Left forelimb (tissue), 1 donor: ENCODE data around the gene PAWR.

Source experiments
- DNase-seq: peaks from one replicate; pipeline ENCODE4 v3.0.0-alpha.2; 2018; ENCODE audit warnings: low spot score

The PAWR gene, protein sequence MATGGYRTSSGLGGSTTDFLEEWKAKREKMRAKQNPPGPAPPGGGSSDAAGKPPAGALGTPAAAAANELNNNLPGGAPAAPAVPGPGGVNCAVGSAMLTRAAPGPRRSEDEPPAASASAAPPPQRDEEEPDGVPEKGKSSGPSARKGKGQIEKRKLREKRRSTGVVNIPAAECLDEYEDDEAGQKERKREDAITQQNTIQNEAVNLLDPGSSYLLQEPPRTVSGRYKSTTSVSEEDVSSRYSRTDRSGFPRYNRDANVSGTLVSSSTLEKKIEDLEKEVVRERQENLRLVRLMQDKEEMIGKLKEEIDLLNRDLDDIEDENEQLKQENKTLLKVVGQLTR

DNA sequence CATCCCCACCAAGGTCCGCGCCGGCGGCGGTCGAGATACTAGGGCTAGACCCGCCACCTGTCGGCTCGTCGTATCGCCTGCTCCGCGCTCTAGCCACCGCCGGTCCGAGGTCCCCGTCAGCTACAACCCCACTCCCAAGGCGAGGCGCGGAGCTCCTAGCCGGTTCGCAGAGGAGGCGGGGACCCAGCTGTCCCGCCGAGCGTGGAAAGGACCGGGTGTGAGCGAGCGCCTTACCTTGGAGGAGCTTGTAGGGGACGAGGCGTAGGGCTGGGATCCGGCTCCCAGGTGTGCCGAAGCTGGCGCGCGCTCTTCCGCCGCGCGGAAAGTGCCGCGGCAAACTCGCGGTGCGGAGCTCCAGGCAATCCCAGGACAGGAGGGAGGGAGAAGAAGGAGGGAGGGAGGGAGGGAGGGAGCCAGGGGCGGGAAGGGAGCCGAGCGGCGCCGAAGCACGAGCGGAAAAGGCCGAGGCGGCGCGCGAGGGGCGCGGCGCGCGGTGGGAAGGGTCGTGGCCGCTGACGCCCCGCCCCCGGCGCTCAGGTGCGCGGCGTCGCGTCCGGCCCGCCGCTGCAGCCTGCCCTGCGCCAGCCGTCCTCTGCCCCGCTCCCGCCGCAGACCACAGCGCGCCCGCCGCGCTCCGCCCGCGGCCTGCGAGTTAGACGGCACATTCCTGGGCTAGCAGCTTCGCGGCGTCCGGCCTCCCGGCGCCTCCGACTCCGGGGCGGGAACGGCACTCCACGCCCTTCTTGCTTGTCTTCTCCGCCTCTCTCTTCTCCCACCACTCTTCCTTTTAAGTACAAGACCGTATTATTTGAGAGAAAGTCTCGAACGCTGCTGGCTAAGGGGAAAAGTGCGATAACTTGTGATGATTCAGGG, at the start of gene PAWR:
PAWR (minus strand) TSS at position 327 of the 873 bp plus-strand sequence. CDS start 720 bp downstream, outside the sequence.
- DNase-seq: peak; percentile 79

DNA sequence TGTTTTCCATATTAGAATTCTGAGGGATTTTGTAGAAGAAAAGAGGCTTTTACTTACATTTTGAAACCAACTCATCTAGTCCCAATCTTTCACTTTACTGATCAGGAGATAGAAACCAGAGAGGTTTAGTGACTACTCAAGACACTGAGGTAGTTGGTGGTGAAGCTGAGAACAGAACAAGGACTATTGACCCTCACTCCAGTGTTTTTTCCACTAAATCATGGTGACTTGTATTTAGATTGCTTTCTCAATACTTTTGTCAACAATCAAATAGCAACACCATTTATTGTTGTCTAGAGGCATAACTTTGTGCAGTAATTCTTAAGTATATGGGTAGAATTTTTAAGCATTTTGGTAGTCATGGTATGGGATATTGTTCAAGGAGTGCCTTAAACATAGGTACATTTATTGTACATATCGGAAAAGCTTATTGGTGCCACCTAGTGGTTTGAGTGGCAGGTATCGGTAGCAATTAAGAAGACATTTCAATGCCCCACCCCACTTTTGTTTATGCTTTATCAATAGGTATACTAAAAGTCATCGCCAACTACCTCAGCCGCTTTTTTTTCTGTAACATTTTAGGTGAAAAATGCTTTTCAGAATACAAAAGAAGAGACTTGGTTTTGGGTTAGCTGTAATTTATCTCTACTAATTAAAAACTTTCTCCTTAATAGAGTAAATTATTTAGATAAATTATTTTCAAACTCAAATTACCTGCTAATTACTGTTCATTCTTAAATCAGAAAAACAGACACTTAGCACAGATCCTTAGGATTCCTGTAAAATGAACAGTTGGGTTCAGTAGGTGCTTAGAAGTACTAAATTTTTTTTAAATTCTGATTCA, 47.3 kb upstream of the PAWR start:
- no peak for DNase-seq

DNA sequence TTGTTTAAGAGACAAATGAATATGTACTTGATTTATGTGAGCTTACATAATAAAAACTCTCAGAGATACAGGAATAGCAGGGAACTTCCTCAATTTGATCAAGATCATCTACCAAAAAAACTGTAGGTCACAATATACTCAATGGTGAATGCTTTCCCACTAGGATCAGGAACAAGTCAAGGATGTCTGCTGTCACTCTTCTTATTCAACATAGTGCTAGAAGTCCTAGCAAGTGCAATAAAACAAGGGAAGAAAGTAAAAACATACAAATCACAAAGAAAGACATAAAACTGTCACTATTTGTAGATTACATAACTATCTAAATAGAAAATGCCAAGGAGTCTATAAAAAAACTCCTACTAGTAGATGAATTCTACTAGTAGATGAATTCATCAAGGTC, 41.9 kb upstream of the PAWR start:
- no peak for DNase-seq

DNA sequence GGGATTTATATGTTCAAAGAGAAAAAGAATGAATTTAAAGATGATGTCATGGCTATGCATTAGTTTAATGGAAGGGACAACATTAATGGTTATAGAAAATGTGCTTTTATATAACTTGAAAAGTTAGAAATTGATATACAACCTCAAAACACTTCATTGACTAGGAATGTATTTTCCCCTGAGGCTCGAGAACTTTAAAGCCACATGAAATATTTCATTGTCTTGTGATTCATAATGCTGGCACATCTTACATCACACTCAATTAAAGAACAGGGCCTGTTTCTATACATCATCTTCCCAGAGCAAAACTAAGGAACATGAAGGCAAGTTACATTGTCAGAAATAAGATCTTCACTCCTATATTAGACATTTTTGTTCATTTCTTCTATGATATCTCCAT, 35.2 kb upstream of the PAWR start:
- DNase-seq: no peak

DNA sequence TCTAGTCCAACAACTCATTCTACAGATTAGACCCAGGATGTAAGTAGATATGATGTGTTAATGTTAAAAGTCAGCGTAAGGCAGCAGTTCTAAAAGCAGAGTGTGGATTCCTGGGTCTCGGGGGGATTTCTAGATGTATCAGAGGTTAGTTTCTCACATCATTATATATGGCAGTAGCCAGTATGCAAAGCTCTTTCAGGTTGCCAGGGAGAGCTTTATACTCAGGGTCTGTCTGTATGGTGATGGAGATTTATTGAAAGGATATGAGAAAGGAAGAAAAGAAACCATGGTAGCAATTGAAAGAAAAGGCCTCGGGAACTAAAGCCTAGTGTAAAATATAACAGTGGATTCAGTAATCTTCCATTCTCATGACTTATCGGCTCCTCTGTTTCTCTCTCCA, 26.2 kb upstream of the PAWR start:
- DNase-seq: no peak

DNA sequence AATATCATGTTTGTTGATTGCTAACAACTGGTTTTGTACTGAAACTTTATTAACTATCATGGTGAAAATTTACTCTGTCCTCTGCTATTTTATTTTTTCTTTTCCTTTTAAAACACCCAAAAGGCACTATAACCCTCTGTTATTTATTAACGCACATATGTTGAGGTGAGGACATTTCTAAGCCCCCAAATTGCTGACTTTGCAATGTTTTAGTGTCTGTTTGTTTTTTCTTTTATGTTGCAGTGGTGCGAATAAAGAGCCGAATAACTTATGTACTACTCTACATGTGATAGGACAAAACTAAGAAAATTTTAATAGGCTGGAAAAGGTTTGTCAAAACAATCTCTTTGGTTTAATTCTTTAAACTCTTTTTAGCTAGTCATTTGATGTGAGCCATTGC, 24.5 kb upstream of the PAWR start:
- DNase-seq: no peak

DNA sequence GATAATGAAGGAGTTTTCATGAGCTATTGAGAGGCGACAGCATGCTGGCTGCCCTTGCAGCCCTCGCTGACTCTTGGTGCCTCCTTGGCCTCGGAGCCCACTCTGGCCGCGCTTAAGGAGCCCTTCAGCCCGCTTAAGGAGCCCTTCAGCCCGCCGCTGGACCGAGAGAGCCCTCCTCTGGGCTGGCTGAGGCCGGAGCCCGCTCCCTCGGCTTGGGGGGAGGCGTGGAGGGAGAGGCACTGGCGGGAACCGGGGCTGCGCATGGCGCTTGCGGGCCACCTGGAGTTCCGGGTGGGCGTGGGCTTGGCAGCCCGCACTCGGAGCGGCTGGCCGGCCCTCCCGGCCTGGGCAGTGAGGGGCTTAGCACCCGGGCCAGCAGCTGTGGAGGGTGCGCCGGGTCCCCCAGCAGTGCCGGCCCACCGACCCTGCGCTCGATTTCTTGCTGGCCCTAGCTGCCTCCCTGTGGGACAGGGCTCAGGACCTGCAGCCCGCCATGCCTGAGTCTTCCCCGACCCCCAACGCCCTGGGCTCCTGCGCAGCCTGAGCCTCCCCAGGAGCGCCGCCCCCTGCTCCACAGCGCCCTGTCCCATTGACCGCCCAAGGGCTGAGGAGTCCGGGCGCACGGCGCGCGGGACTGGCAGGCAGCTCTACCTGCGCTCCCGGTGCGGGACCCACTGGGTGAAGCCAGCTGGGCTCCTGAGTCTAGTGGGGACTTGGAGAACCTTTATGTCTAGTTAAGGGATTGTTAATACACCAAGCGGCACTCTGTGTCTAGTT, 20.1 kb upstream of the PAWR start:
- DNase-seq: no peak

DNA sequence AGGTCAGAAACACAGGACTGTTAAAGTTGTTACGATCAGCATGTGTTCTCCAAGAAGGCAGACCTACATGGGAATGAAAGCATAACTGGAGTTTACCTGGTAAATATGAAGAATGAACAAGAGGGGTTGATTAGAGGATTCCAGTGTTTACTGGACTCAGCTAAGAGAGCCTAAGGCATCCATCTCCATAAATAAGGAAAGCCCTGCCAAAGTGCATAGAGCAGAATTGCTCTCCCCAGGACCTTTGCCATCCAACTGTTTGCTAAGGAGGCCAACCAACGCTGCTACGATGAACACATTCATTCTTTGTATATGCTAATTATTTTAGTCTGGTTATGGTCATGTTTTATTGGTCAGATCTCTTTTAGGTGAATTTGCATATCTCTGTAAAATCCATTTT, 17.1 kb upstream of the PAWR start:
- DNase-seq: no peak

DNA sequence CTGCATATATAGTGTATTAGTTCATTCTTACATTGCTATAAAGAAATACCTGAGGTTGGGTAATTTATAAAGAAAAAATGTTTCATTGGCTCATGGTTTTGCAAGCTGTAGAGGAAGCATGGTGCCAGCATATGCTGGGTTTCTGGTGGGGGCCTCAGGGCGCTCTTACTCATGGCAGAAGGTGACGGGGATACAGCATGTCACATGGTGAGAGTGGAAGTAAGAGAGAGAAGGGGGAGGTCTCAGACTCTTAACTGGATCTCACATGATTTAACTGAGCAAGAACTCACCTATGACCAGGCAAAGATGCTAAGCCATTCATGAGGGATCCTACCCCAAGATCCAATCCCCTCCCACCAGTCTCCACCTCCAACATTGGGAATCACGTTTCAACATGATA, 15.9 kb upstream of the PAWR start:
- DNase-seq: no peak

DNA sequence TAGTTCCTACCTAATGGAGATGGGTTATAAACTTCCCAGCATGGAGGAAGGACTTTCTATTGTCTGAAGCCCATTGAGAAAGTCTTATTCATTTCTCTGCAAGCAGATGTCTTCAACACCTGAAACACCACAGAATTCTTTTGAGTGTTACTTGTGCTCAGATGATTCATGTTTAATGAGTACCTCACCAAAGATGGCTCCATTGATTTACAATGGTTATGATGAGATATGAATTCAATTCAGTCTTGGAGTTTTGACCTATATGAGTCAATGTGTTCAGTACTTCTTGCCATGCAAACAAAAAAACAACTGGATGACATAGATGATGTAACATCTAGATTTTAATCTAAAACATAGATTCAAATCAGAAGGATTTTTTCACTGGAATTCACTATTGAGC, 15.4 kb upstream of the PAWR start:
- DNase-seq: no peak

DNA sequence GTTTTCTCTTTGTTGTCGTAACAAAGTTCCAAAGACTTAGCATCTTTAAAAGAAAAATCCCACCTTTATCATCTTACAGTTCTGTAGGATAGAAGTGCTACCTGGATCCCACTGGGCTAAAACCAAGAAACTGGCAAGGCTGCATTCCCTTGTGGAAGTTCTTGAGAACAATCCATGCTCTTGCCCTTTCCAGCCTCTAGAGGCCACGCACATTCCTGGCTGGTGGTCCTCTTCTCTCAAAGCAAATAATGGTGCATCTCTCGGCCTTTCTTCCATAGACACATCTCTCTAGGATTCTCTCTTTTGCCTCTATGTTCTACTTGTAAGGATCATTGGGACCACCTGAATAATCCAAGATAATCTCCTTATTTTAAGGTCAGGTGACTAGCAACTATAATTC, 8.2 kb upstream of the PAWR start:
- DNase-seq: no peak

DNA sequence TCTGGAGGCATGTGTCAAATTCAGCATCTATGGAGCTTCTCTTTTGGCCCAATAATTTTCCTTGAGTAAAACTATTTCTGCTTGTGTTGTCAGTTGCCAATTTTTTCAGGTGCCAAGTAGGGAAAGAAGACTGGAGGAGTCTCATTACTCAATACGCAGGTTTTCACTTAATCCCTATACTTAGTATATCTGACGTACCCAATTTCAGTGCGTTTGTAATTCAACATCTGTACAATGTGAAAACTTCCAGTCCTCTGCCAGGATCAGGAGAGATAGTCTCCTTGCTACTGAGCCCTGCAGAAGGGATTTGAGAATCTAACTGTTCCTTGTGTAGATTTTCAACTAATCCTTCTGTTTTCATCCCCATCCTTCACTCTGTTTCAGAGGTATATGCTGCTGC, 5.7 kb upstream of the PAWR start:
- no peak for DNase-seq

DNA sequence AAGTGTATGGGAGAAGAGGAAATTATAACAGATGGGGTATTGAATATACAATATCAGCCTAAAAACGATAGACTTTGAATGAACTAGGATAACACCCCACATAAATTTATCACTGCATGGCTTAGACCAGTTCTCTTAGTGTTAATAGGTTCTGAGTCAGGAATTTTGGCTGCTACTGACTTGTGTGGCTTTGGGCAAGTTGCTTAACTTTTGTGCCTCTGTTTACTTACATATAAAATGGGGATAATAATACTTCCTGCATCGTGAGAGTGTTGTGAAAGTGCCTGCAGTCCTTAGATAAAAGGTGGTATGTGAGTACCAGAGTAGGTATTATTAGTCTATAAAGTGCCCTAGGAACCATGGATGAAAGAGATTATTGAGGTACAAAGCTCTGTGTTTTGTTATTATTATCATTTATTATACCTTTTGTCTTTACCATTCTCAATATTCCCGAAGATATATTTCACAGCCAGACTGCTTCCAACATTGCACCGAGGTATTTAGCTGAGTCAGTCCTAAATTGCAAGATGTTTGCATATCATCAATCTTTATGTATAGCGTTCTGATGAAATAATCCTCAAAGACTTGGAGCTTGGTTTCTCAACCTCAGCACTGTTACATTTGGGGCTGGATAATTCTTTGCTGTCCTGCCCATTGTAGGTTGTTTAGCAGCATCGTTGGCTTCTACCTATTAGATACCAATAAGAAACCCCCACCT, 2.3 kb upstream of the PAWR start:
- no peak for DNase-seq

DNA sequence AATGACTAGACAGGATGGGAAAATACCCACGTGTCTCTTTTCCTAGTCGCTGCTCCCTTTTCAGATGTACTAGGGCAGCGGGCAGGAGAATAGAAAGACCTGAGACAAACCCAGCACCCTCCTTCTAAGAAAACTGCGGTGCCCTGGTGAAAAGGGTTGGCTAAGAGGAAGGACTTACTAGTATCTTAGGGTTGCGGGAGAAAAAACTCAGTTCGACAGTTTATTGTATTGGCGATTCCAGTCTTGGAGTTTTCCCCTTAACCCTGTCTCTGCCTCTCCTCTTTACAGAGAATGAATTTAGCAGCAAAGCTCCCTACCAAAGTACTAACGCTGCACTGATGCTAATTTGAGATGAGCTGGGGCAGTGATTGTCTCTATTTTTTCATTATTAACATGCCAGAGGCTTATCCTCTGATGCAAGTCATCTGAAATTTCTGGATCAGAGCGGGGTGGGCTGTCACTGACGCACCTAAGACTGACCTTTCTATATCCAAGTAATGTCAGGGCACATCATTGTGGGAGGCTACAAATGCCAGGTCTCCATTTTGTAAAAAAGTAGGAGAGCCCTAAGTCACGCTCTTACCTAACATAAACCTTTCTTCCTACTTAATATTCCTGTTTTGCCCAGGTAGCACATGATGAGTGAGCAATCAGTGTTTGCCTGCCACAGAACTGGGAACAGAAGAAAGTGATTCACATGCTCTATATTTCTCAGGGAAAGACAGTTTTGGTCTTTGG, 916 bp upstream of the PAWR start:
- no peak for DNase-seq

DNA sequence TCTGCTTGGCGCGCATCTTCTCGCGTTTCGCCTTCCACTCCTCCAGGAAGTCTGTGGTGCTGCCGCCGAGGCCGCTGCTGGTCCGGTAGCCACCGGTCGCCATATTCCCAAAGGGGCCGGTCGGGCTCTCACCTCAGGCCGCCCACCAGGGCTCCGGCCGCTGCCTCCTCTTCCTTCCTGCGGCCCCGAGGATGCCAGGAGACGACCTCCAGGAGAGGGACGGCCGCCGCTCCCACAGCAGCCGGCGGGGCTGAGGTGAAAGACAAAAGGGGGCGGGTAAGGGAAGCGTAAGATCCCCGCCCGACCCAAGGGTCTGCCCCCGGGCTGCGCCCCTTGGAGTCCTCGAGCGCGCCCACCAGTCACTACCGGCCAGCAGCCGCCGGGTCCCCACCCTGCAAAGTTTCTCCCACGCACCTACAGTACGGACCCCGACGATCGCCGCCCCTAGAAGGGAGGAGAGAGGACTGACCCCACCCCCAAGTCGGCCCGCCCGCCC, 574 bp downstream of the PAWR start:
- DNase-seq: peak; percentile 66

DNA sequence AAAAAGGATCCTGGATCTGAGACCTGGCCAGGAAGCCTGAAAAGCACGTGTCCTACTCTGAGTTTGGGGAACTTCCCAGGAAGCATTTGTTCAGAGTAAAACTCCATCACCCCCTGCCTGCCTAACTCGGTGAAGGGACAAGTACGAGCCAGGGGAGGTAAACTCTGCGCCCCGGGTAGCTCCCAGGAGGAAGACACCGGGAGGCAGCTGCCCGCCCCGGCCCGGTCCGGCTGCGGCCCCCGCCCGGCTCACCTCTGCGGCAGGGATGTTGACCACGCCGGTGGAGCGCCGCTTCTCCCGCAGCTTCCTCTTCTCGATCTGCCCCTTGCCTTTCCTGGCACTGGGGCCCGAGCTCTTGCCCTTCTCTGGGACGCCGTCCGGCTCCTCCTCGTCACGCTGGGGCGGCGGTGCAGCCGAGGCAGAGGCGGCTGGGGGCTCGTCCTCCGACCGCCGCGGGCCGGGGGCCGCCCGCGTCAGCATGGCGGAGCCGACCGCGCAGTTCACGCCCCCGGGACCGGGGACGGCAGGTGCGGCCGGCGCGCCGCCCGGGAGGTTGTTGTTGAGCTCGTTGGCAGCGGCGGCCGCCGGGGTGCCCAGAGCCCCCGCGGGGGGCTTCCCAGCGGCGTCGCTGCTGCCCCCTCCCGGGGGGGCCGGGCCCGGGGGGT, 1.2 kb downstream of the PAWR start:
- DNase-seq: no peak

DNA sequence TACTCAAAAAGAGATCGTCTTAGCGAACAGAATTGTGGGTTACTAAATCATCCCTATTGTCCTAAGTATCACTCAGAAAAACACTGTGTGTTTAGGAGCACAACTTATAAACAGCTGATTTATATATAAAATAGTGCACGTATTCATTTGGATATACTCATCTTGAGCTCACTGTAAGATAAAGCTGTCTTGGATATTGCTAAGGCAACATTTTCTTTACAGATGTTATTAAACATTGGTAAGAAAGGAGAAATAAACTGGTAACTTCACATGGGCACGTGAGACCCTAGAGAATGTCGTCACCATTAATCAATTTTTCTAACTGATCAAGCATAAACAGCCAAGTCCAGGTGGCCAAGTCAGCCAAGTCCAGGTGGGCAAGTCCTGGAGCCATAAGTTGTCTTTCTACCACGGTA, 1.7 kb downstream of the PAWR start:
- DNase-seq: no peak

DNA sequence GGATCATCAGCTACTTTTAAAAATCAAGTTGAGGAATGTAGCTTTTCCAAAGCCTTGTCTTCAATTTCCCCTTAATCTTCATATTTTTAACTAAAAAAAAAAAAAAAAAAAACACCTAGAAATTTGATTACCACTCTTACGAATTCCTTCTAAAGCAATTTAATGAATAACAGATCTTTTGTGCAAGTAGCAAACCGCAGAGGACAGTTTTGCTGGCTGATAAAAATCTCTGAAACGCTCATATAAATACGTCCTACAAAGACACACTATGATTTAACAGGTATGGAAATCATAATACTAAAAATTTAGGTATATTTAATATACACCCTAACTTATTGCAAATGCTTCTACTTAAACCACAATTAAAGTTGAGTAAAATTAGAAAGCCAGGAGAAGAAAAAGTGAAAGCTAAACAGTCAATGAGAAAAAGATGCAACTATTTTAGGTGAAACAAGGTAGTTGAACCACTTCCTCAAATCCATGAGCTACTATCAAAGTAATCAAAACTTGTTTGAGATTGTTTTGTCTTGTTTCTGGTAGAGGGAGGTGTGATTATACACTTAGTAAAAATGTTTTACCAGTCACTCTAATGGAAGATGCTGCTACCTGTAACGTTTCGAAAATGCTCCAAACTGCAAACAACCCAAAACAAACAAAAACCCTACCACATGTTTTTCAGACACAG, 2.2 kb downstream of the PAWR start:
- no peak for DNase-seq

DNA sequence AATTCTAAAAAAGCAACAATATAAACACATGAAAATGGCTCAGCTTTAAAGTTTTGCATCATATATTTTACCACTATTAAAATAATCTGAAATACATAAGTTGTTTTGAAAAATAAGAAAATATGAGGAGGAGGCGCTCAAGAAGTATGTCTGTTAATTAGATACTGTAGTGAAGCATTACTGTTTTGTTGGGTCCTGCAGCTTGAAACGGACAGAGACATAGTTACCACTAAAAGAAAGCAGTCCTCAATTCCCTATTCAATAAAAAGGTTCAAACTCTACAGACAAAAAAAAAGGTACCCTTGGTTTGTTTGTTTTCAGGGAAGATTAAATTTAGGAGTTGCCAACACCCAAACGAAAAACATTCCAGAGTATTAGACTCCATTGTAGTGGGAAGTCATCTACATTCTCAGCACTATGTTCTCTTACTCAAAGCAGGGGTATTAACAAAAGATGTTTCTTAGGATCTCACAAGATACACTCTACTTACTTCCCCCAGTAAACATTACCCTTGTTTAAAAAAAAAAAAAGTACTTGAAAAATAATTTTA, 3.0 kb downstream of the PAWR start:
- no peak for DNase-seq
